ENCODE results near the gene MELTF.

DNA sequence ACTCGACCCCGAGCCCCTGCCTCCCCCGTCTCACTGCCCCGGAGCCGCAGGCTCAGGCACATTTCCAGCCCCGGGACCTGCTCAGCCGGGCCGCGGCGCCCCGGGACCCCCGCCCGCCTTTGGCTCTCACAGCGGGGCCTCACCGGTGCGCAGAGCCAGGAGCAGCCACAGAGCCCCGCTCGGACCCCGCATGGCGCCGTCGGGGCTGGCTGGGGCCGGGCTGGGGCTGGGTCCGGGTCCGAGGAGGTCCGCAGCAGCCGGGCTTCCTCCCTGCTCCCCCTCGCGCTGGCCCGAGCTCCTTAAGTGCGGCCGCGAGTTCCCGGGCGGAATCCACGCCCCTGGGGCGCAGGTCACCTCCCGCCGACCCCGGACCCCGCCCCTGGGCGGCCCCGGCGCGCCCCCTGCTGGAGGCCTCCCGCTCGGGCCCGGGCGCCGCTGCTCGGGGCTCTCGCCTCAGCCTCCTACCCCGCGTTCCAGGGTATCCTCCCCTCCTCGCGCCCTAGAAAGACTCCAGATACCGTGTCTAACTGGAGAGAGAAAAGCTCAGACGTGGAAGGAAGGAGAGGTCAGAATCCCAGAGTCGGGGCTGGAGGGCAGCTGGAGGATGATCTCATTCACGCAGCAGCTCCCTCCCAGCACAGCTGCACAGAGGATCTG is at the start of gene MELTF:
- TF ChIP-seq, protein P1, sequence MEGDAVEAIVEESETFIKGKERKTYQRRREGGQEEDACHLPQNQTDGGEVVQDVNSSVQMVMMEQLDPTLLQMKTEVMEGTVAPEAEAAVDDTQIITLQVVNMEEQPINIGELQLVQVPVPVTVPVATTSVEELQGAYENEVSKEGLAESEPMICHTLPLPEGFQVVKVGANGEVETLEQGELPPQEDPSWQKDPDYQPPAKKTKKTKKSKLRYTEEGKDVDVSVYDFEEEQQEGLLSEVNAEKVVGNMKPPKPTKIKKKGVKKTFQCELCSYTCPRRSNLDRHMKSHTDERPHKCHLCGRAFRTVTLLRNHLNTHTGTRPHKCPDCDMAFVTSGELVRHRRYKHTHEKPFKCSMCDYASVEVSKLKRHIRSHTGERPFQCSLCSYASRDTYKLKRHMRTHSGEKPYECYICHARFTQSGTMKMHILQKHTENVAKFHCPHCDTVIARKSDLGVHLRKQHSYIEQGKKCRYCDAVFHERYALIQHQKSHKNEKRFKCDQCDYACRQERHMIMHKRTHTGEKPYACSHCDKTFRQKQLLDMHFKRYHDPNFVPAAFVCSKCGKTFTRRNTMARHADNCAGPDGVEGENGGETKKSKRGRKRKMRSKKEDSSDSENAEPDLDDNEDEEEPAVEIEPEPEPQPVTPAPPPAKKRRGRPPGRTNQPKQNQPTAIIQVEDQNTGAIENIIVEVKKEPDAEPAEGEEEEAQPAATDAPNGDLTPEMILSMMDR (IDR thresholded peaks at IDR 0.05), result peak in 4 of 6 experiments; percentile 33 to 67 (median 55)
- TF ChIP-seq POLR2A (IDR thresholded peaks at IDR 0.05), result no peak

Measured in adrenal gland (tissue), 5 donors.